Measurements from ENCODE around the gene ULBP2.

GRCh38 chr6:149929422-149929821, 12.4 kb upstream of the ULBP2 start:
- TF ChIP-seq EZH2 (IDR thresholded peaks at IDR 0.05) = no peak
- TF ChIP-seq POLR2AphosphoS5 (IDR thresholded peaks at IDR 0.05; ENCODE audit: borderline replicate concordance, low read depth, low read length) = no peak
- no peak for TF ChIP-seq FOXP2 (optimal IDR thresholded peaks at IDR 0.05; ENCODE audit: control extremely low read depth, extremely low read length, insufficient read depth)
